Keratinocyte (primary cell): ENCODE results near the gene PLXNA3. TPM values are rescaled to one million over a fixed set of nuclear protein-coding genes. Genes with fewer than 3 reads are reported as not detected.
A peak's percentile ranks its signal among the peaks of the same experiment; 100 is the strongest.

Experiments
- DNase-seq: peaks from one replicate; pipeline ENCODE4 v3.0.0-alpha.2; 2011; ENCODE audit warnings: low read depth, missing footprints, low spot score
- FAIRE-seq: peaks from 2 replicates; lab custom pipeline; 2011; peaks lifted over from hg19 to GRCh38; lab: Jason Lieb, UNC
- H2AFZ ChIP-seq: 2 replicates; pipeline ENCODE4 v1.6.0; 2012; ENCODE audit warnings: low read length, control low read depth, inconsistent platforms; ENCODE audit not compliant: control insufficient read depth
- H3K27ac ChIP-seq: 2 replicates; pipeline ENCODE4 v1.5.1; 2011; ENCODE audit warnings: low read length; ENCODE audit not compliant: control insufficient read depth, insufficient read depth
- H3K27me3 ChIP-seq: 3 replicates; pipeline ENCODE4 v1.6.0; 2011; ENCODE audit warnings: low read length; ENCODE audit not compliant: control insufficient read depth, insufficient read depth; ENCODE audit errors: extremely low read depth
- H3K36me3 ChIP-seq, 2 experiments: 2 replicates in 1 of 2; 3 replicates in 1 of 2; pipeline ENCODE4 v1.5.1; 2011; ENCODE audit warnings: low read length in 2 of 2, mild to moderate bottlenecking in 1 of 2; ENCODE audit not compliant: control insufficient read depth in 2 of 2, insufficient read depth in 2 of 2; ENCODE audit errors: extremely low read depth in 1 of 2
- H3K4me1 ChIP-seq: 3 replicates; pipeline ENCODE4 v1.5.1; 2011; ENCODE audit warnings: low read length; ENCODE audit not compliant: control insufficient read depth, insufficient read depth; ENCODE audit errors: extremely low read depth
- H3K4me2 ChIP-seq: 3 replicates; pipeline ENCODE4 v1.6.0; 2011; ENCODE audit warnings: low read depth, low read length; ENCODE audit not compliant: control insufficient read depth, insufficient read depth; ENCODE audit errors: extremely low read depth
- H3K4me3 ChIP-seq, 3 experiments: fragments of 200-600 bp in 1 of 3; sonication (generic) in 1 of 3; 2 replicates in 2 of 3; 3 replicates in 1 of 3; pipeline ENCODE4 v1.5.1; 2011 to 2016; ENCODE audit warnings: low read length in 3 of 3, mild to moderate bottlenecking in 3 of 3, control low read depth in 2 of 3, inconsistent platforms in 1 of 3, low read depth in 1 of 3, mixed read lengths in 1 of 3, mixed run types in 1 of 3, moderate library complexity in 1 of 3; ENCODE audit not compliant: control insufficient read depth in 2 of 3, insufficient read depth in 2 of 3; ENCODE audit errors: extremely low read depth in 1 of 3
- H3K79me2 ChIP-seq: 2 replicates; pipeline ENCODE4 v1.6.0; 2012; ENCODE audit warnings: low read length; ENCODE audit not compliant: control insufficient read depth, insufficient read depth
- H3K9ac ChIP-seq: 3 replicates; pipeline ENCODE4 v1.6.0; 2011; ENCODE audit warnings: low read length; ENCODE audit not compliant: control insufficient read depth, insufficient read depth; ENCODE audit errors: extremely low read depth
- H3K9me1 ChIP-seq: 3 replicates; pipeline ENCODE4 v1.6.0; 2011; ENCODE audit warnings: low read length; ENCODE audit not compliant: control insufficient read depth, insufficient read depth; ENCODE audit errors: extremely low read depth
- H3K9me3 ChIP-seq: 2 replicates; pipeline ENCODE4 v1.5.1; 2012; ENCODE audit warnings: low read depth, low read length; ENCODE audit not compliant: control insufficient read depth
- H4K20me1 ChIP-seq: 3 replicates; pipeline ENCODE4 v1.6.0; 2011; ENCODE audit warnings: low read length; ENCODE audit not compliant: control insufficient read depth, insufficient read depth; ENCODE audit errors: extremely low read depth
- CTCF ChIP-seq, 3 experiments: IDR thresholded peaks in 1 of 3; conservative IDR thresholded peaks in 1 of 3; optimal IDR thresholded peaks in 1 of 3; 2 replicates in 2 of 3; 3 replicates in 1 of 3; pipeline versions ENCODE3 to v1.5.1; 2011; ENCODE audit warnings: low read length in 3 of 3, mild to moderate bottlenecking in 3 of 3, moderate library complexity in 2 of 3, control low read depth in 1 of 3, inconsistent platforms in 1 of 3; ENCODE audit not compliant: insufficient read depth in 2 of 3; ENCODE audit errors: extremely low read depth in 1 of 3
- EZH2 ChIP-seq: IDR thresholded peaks from one replicate; pipeline ENCODE4 v1.6.1; 2012; ENCODE audit warnings: inconsistent platforms, mild to moderate bottlenecking, low read length, moderate library complexity
- dilution Hi-C: fragments of 300-500 bp; cut with MboI; formaldehyde crosslinking; loops from one replicate; pipeline ENCODE4 v1.7.0; 2020; ENCODE audit warnings: low sequenced_read_pairs; ENCODE audit not compliant: extremely low pct_ligation_motif_present
- polyA plus RNA-seq, 5 experiments: library from polyadenylated mRNA; depleted of rRNA in 3 of 5; stranded (reverse) in 3 of 5; stranded (forward) in 1 of 5; unstranded in 1 of 5; fragments of >200 nt; gene quantifications; 1 replicate in 1 of 5; 2 replicates in 3 of 5; 3 replicates in 1 of 5; pipeline versions ENCODE4 v1.2.1 to v1.2.3, GENCODE V29; 2011 to 2012; ENCODE audit warnings: missing spikeins in 2 of 5, low read depth in 1 of 5, low replicate concordance in 1 of 5

Gene PLXNA3
- polyA plus RNA-seq, 1 donor (not counting 4 experiments of a cell fraction or from before 2014, with no cell fraction given): 7.6 TPM

DNA sequence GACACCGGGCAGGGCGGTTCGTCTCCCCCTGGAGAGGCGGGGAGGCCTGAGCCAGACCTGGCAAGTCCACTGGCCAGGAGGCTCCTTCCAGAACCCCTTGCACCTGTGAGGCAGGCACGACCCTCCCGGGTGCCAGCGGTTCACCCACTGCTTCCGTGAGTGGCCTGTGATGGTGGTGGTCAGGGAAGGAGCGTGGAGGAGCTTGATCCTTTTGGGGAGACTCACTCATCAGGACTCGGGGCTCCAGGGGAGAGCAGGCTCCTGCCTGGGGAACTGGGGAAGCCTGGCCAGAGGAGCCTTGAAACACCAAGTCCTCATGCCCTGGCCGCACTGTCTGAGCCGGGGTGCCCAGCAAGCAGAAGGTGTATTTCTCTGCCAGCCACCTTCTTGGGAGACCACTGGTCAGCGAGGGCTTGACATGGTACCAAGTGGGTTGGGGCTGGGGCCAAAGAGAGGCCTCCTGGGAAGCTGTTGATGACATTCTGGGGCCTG is 13.3 kb upstream of the PLXNA3 start:
- H3K27ac ChIP-seq: no peak overlapping the region
- peak overlapping the region; percentile 54 for H3K9ac ChIP-seq
- H3K4me3 ChIP-seq: peak overlapping the region; percentile 48 to 54 (median 49)
- H3K36me3 ChIP-seq: peaks cover 0 to 9% of the 10 kb centered on the region in 2 experiments
- TF ChIP-seq CTCF (optimal IDR thresholded peaks at IDR 0.05 in 1 of 3, IDR thresholded peaks at IDR 0.05 in 1 of 3, conservative IDR thresholded peaks at IDR 0.05 in 1 of 3; ENCODE audit: extremely low read depth in 1 of 3, insufficient read depth in 2 of 3, low read length in 3 of 3) (no peak), EZH2 (no peak)
- no peak overlapping the region for H2AFZ ChIP-seq
- no peaks in the 10 kb centered on the region for H3K27me3 ChIP-seq
- H3K4me2 ChIP-seq: peak overlapping the region; percentile 71
- H3K4me1 ChIP-seq: peaks cover 11% of the 10 kb centered on the region
- dilution Hi-C loops: no loop called here
- H3K79me2 ChIP-seq: peaks cover 2% of the 10 kb centered on the region
- no peaks in the 10 kb centered on the region for H4K20me1 ChIP-seq
- H3K9me1 ChIP-seq: no peaks in the 10 kb centered on the region
- DNase-seq: no peak
- H3K9me3 ChIP-seq: no peaks in the 10 kb centered on the region
- no peak for FAIRE-seq

GRCh38 chrX:154445776-154446175 is 12.3 kb upstream of the PLXNA3 start:
- H3K4me2 ChIP-seq: no peak overlapping the region
- no peak overlapping the region for H3K27ac ChIP-seq
- H3K36me3 ChIP-seq: peaks cover 0 to 10% of the 10 kb centered on the region in 2 experiments
- H3K79me2 ChIP-seq: peaks cover 2% of the 10 kb centered on the region
- dilution Hi-C loops: no loop called here
- FAIRE-seq (no peak), DNase-seq (no peak)
- no peaks in the 10 kb centered on the region for H3K9me3 ChIP-seq
- no peak overlapping the region for H3K9ac ChIP-seq
- no peaks in the 10 kb centered on the region for H3K9me1 ChIP-seq
- H3K27me3 ChIP-seq: no peaks in the 10 kb centered on the region
- TF ChIP-seq CTCF (optimal IDR thresholded peaks at IDR 0.05 in 1 of 3, IDR thresholded peaks at IDR 0.05 in 1 of 3, conservative IDR thresholded peaks at IDR 0.05 in 1 of 3; ENCODE audit: extremely low read depth in 1 of 3, insufficient read depth in 2 of 3, low read length in 3 of 3) (no peak), EZH2 (no peak)
- H4K20me1 ChIP-seq: no peaks in the 10 kb centered on the region
- H3K4me3 ChIP-seq: no peak overlapping the region
- peaks cover 11% of the 10 kb centered on the region for H3K4me1 ChIP-seq
- H2AFZ ChIP-seq: no peak overlapping the region
